ENCODE data around the gene RLF.

Gene RLF

GRCh38 chr1:40273547-40274166, 112.5 kb downstream of the RLF start:
- no peak for DNase-seq (ENCODE audit: low read depth)

- DNase-seq (ENCODE audit: low read depth): no peak
These were observed 113.1 kb downstream of the RLF start for GRCh38 chr1:40274331-40274730.

GRCh38 chr1:40276122-40276521, 114.9 kb downstream of the RLF start:
- no peak for DNase-seq (ENCODE audit: low read depth)

- DNase-seq (ENCODE audit: low read depth): no peak
These were observed 120.7 kb downstream of the RLF start for GRCh38 chr1:40281853-40282252.

All from stromal cell of bone marrow (primary cell).